ENCODE data around the gene KBTBD7.

- TF ChIP-seq, protein P1, sequence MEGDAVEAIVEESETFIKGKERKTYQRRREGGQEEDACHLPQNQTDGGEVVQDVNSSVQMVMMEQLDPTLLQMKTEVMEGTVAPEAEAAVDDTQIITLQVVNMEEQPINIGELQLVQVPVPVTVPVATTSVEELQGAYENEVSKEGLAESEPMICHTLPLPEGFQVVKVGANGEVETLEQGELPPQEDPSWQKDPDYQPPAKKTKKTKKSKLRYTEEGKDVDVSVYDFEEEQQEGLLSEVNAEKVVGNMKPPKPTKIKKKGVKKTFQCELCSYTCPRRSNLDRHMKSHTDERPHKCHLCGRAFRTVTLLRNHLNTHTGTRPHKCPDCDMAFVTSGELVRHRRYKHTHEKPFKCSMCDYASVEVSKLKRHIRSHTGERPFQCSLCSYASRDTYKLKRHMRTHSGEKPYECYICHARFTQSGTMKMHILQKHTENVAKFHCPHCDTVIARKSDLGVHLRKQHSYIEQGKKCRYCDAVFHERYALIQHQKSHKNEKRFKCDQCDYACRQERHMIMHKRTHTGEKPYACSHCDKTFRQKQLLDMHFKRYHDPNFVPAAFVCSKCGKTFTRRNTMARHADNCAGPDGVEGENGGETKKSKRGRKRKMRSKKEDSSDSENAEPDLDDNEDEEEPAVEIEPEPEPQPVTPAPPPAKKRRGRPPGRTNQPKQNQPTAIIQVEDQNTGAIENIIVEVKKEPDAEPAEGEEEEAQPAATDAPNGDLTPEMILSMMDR (conservative IDR thresholded peaks at IDR 0.05; ENCODE audit: low read length), result no peak
- TF ChIP-seq EZH2phosphoT487 (IDR thresholded peaks at IDR 0.05; ENCODE audit: borderline replicate concordance), result no peak
Measured at GRCh38 chr13:41186481-41186880, 7.9 kb downstream of the KBTBD7 start.

Data from Loucy (cell line).